GM19397 (cell line): ENCODE measurements around the gene ASPSCR1.

ENCODE experiments used
- ATAC-seq: cut with Tn5 transposase; IDR thresholded peaks from one replicate; pipeline ENCODE4 v1.9.1; 2021; ENCODE audit warnings: mild to moderate bottlenecking, moderate library complexity; ENCODE audit not compliant: unreplicated experiment

Gene ASPSCR1

GRCh38 chr17:81998691-81999438, 21.4 kb downstream of the ASPSCR1 start:
- ATAC-seq, result no peak

DNA sequence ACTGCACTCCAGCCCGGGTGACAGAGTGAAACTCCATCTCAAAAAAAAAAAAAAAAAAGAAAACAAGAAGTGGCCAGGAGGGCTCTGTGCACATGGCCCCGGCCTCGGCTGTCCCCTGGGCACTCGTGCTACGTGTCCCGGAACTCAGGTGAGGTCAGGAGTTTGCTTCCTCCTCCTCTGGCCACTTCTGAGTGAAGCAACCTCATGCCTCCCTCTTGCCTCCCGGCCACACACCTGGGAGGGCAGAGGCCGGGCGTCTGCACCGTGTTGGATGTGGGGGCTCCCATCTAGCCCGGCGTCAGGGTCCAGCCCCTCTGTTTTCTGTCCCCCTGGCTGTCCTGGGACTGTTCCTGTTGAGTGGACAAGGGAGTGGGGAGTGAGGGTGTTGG, 22.2 kb downstream of the ASPSCR1 start:
- no peak for ATAC-seq

DNA sequence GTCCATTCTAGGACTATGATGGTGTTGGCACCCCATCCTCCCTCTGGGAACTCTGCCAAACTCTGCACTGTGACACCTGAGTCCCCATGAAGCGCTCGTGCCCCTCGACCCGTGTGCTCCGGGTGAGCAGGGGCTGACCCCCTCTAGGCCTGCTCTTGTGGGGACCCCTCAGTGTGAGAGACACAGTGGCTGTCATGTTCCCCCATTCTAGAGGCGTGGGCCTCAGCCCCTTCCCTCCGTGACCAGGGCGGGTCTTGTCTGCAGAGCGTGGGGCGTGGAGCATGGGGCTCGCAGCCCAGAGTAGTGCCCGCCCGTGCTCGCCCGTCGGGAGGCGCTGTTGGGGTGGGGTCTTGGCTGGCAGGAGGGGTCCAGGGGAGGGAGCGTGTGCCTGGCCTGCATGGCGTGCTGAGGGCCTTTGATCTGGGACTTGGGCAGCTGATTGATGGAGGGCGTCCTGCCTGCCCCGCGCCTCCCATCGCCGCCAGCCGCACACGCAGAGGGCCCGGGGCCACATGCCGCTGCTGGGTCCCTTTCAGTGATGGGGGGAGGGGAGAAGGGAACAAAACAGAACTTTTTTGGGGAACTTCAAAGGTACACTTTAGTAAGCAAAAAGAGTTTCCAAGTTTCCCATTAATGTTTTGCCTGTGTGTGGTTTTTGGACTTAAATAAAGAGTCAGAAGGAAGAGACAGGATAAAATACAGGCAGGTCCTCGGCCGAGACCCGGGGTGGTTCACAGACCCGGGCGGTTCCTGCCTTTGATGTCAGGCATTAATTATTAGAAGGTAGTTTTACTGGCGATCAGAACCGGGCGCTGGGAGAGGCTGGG, 22.8 kb downstream of the ASPSCR1 start:
- no peak for ATAC-seq

- no peak for ATAC-seq
Measured at GRCh38 chr17:82000803-82001570, 23.6 kb downstream of the ASPSCR1 start.

GRCh38 chr17:82001571-82002056, 24.2 kb downstream of the ASPSCR1 start:
- ATAC-seq, result no peak

- ATAC-seq, result no peak
Measured at GRCh38 chr17:82003411-82004381, 26.3 kb downstream of the ASPSCR1 start.

GRCh38 chr17:82004517-82005455, 27.4 kb downstream of the ASPSCR1 start:
- ATAC-seq, result no peak

GRCh38 chr17:82005701-82006348, 28.4 kb downstream of the ASPSCR1 start:
- ATAC-seq, result no peak

DNA sequence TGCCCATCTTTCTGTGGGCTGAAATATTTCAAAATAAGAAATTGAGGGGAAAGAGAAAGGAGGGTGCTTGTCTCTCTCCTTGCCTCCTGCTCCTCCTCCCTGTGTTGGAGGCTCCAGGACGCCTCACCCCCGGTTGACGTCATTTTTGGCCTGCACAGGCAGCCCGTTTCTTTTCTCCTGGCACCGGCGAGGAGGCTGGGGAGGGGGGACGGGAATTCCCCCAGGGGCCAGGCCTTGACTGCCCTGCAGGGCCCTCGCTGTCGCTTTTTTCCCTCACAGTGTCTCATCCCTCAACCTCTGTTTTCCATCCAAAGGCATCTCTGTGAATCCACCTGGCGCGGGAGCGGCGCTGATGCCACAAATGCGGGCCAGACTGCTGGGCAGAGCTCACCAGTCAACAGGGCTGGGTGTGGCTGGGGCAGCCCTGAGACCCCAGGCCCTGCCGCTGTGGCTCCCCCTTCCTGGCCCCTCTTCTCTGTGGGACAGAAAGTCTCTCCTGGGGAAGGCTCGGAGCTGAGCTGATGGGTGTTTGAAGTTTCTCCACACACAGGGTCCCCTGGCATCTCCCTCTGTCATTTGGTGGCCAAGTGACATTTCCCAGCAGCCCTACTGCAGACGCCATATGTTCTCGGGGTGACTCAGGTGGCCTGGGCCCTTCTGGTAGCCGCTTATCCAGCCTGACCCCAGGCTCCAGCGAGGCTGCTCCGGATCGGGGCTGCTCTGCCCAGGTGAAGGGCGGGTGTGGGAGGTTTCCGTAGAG, 29.2 kb downstream of the ASPSCR1 start:
- no peak for ATAC-seq

DNA sequence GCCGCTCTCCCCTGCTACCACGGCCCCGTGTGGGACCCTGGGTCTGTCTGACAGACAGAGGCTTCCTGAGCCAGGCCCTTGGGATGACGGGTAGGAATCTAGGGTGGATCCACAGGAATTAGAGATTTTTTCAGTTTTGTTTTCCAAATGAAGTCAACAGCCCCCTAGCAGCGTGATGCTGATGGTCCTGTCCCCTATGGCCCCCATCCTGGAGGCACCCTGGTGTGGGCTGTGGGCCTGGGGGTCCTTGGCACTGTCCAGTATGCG, 29.7 kb downstream of the ASPSCR1 start:
- ATAC-seq, result no peak

GRCh38 chr17:82007495-82008257, 30.2 kb downstream of the ASPSCR1 start:
- ATAC-seq, result no peak

- ATAC-seq, result no peak
Measured at GRCh38 chr17:82008258-82008940, 31.0 kb downstream of the ASPSCR1 start.

DNA sequence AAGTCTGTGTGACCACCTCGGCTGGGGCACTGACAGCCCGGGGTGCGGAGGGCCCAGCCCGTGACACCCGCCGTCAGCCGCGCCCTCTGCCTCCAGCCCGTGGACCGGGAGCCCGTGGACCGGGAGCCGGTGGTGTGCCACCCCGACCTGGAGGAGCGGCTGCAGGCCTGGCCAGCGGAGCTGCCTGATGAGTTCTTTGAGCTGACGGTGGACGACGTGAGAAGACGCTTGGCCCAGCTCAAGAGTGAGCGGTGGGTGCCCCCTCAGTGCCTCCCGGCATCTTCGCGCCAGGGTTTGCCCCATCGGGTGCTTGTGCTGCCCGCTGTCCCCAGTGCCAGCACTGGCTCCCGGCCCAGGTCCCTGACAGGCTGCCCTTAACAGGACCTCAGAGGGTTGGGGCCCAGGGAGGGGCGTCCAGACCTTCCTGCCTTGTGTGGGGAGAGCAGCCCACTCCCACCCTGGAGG, 31.5 kb downstream of the ASPSCR1 start:
- ATAC-seq, result no peak

DNA sequence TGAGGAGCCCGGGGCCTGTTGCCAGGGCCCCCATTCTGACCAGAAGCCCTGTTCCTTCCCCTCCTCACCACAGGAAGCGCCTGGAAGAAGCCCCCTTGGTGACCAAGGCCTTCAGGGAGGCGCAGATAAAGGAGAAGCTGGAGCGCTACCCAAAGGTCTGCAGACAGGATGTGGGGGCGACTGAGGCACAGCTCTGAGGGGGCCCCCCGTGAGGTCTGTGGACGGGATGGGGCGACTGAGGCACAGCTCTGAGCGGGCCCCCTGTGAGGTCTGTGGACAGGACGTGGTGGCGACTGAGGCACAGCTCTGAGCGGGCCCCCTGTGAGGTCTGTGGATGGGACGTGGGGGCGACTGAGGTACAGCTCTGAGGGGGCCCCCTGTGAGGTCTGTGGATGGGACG, 32.0 kb downstream of the ASPSCR1 start:
- ATAC-seq, result no peak

GRCh38 chr17:82010575-82011525, 33.4 kb downstream of the ASPSCR1 start:
- ATAC-seq, result no peak
